GM19452 (cell line): Measurements from ENCODE around the gene RFTN1.

ENCODE experiments used
- ATAC-seq: cut with Tn5 transposase; IDR thresholded peaks from one replicate; pipeline ENCODE4 v1.9.1; 2021; ENCODE audit not compliant: unreplicated experiment

Gene RFTN1

DNA sequence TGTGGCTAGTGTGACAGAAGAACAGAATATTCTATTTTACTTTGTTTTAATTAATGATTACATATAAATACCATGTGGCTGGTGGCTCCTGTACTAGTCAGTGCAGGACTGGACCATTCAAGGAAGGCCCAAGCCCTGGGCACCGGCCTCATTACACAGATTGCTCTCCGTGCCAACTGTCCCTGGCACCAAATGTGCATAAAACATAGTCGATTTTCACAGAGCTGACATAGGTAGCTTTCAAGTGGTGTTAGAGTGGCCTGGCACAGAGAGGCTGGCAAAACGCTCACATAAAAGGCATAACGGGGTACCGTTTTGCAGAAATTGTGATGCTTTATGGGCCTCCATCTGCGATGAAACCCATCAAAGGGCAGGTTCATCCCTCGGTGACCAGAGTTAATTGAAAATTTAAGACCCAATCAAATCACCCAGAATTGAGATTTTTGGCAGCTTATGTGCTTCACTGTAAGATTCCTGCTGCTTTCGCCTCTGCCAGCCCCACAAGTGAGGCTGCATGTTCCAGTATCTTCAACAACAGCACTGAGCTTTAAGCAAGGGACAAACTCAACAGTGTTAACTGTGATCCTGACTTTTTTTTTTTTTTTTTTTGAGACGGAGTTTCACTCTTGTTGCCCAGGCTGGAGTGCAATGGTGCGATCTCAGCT is 25.9 kb downstream of the RFTN1 start:
- ATAC-seq, result no peak

GRCh38 chr3:16486951-16487480 is 26.5 kb downstream of the RFTN1 start:
- no peak for ATAC-seq

- ATAC-seq, result no peak
Observed at GRCh38 chr3:16486201-16486600, 27.3 kb downstream of the RFTN1 start.

GRCh38 chr3:16485395-16485992 is 28.0 kb downstream of the RFTN1 start:
- no peak for ATAC-seq

- no peak for ATAC-seq
Observed at GRCh38 chr3:16484984-16485383, 28.5 kb downstream of the RFTN1 start.

- ATAC-seq, result no peak
Observed at GRCh38 chr3:16484216-16484615, 29.3 kb downstream of the RFTN1 start.

DNA sequence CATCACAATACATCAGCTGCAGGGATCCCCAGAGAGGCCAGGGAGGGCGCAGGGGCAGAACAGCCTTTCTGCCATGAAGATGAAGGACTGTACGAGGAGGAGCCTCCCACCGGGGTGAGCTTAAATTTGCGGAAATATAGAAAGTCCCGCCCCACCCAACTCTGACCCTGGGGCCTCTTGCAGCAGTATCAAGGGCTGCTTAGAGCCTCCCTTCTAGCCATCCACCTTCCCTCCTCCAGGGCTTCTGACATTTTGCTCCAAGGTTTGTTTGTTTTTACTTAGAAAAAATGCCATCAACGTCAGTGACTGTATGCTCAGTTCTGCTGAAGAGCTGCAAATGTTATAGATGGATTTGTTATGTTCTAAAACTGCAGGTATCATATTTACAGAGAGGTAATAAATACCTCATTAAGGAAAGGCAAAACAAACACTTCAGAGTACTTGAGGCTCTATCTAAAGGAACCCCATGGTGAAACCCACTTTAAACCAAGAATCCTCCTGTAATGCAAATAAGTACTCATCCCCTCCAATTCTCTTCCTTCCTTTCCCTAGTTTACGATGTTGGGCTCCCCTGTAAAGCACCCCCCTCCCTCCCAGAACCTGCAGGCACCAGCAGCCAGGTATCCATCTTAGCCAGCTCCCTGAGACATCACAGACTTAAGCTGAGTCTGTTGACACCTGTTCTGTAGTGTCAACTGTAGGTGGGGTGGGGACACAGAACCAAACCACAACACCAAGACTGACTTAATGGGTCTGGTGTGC is 30.5 kb downstream of the RFTN1 start:
- peak; percentile 48 for ATAC-seq

GRCh38 chr3:16482194-16482769 is 31.2 kb downstream of the RFTN1 start:
- ATAC-seq, result peak; percentile 24

DNA sequence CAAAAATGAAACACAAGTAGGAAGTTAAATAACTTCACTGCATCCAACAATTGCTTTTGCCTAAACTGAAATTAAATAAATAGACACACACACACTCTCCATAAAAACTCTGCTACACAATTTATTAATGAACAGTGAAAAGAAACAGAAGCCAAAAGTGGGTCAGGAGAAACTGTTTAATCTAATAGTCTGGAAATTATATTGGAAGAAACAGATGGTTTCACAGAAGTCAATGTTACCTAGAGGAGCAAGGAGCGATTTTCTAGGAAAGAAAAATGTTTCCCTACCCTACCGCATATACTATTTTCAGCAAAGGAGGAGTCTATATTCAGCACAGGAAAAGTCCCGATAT is 32.0 kb downstream of the RFTN1 start:
- no peak for ATAC-seq

DNA sequence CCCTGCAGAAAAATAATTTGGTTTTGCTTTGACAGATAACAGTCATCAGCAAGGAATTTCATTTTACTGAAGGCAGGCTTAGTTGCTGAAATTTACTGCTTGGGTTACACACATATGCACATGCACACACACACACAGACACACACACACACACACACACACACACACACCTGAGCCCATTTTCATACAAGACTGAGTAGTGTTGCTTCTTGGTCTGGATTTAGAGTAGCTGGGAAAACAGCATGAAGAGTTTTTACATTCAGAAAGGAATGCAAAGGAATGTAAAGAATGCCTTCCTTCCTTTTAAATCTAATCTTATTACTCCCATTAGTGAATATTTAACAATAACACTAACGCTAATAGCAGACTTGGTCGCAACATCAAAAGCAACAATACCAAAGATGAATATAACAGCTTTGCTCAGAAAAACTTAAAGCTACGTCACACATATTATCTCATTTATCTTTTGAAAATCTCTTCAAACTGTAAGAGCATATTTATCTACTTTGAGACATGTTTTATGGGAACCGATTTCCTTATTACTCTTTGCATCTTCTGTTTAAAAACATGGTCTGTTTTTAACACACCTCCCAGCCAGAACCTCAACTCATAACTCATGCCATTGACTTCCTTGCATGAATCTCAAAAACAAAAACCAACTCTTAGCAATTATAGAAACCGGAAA is 32.5 kb downstream of the RFTN1 start:
- ATAC-seq, result peak; percentile 52

- ATAC-seq, result no peak
Observed at GRCh38 chr3:16478516-16478915, 35.0 kb downstream of the RFTN1 start.

- no peak for ATAC-seq
Observed at GRCh38 chr3:16477521-16477920, 36.0 kb downstream of the RFTN1 start.

DNA sequence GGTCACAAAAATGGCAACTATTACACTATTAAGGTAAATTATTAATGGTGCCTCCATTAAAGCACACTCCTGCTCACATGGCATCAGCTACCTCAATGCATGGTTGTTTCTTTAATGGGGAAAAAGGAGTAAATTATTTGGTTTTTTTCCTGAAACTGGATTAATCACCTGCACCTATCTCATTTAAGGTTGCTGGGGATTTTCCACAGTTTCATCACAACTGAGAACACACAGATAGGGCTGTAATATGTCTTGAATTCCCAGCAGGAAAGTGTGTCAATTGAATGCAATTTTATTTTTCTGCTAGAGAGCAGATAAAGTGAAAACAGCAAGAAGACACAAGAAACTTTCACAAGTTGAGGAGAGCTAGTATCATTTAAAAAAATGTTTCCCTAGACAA is 36.4 kb downstream of the RFTN1 start:
- ATAC-seq, result no peak

GRCh38 chr3:16476636-16477035 is 36.9 kb downstream of the RFTN1 start:
- no peak for ATAC-seq

DNA sequence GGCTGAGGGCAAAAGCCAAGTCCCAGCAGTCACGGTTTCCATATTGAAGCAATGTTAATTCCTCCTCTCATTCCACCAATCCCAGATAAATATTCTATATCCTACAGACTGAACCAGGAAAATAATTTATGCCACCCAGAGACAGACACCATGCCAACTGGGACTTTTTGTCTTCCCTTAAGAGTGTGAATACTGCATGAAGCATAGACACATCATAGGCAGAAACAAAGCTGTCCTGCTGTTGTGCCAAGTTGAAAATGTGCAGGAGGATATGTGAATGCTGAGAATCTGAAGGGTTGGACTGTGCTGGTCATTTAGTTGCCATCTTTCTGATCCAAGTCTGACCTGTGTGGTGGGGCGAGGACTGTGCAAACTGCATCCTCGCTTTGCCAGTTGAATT is 37.7 kb downstream of the RFTN1 start:
- no peak for ATAC-seq

GRCh38 chr3:16474920-16475319 is 38.6 kb downstream of the RFTN1 start:
- no peak for ATAC-seq

GRCh38 chr3:16474216-16474615 is 39.3 kb downstream of the RFTN1 start:
- no peak for ATAC-seq

- no peak for ATAC-seq
Observed at GRCh38 chr3:16472593-16472992, 40.9 kb downstream of the RFTN1 start.

DNA sequence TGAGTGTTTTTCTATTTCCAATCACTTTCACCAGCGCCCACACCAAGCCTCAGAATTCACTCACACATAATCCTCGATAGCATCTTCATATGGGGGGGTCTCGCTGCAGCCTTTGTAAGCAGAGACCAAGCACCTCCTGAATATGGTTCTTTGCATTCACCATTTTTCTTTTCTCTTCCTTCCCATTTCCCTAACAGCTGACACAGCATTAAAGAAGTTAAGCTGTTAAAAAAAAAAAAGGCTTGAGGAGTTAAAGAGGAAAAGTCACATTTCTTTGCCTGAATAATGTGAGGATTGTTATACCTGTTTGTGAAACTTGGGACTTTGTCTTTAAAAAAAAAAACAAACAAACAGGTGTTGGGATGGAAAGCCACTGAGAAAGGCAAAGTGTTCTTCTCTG is 41.6 kb downstream of the RFTN1 start:
- ATAC-seq, result no peak

GRCh38 chr3:16470590-16470989 is 42.9 kb downstream of the RFTN1 start:
- no peak for ATAC-seq
